ENCODE results near the gene MORN3. TPM values are rescaled to one million over a fixed set of nuclear protein-coding genes. Genes with fewer than 3 reads are reported as not detected.
A peak's percentile ranks its signal among the peaks of the same experiment; 100 is the strongest.

MORN3 gene
- total and polyA plus RNA-seq, 2 of the 4 experiments (the other 2 are of a cell fraction), result 0.18 to 0.22 TPM

DNA sequence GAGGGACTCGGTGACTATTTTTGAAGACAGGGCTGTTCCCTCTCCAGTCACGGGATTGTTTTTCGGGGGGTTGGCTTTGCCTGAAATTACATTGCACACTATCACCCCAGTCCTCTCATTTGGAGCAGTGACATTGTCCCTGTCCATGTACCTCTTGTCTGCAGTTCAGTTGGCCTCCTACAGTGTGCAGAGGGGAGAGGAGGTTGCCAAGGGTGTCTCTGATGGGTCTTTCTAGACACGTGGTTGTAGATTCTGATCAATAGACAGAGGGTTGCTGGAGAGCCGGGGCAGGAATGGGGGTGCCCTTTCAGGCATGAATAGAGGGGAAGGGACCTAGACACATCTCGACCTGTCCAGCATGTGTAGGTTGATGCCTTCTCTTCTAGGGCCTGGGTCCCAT, 44.3 kb upstream of the MORN3 start:
- Histone ChIP-seq H4K20me1 (ENCODE audit: insufficient read depth, low read length) (peaks cover 6% of the 10 kb centered on the region; the same call in 1 of the 2 replicates), H3K18ac (ENCODE audit: low read depth, low read length) (0 out of 2 replicates have a peak overlapping the region, but pooled peaks have one; percentile 10), H2BK15ac (ENCODE audit: low read depth, low read length) (peak overlapping the region; percentile 6; the same call in 1 of the 3 replicates), H2BK20ac (ENCODE audit: low read depth, low read length) (no peak overlapping the region), H4K91ac (ENCODE audit: insufficient read depth, low read depth, low read length) (0 out of 2 replicates have a peak overlapping the region, but pooled peaks have one; percentile 19), H3K9ac (ENCODE audit: low read depth, low read length) (peak overlapping the region; percentile 65), H4K8ac (ENCODE audit: low read depth in 2 of 2, low read length in 2 of 2) (peak overlapping the region in 1 of 2 experiments; percentile 24; a peak in 1 of 4 replicates), H3K9me3 (ENCODE audit: control insufficient read depth, insufficient read depth, low read length) (no peaks in the 10 kb centered on the region), H3K79me1 (ENCODE audit: low read depth in 1 of 2, low read length in 2 of 2) (peaks cover 28 to 62% of the 10 kb centered on the region in 2 experiments; a peak in 3 of 4 replicates), H2BK120ac (ENCODE audit: low read depth, low read length) (peak overlapping the region; percentile 26; the same call in 1 of the 2 replicates), H3K23ac (ENCODE audit: low read depth, low read length) (peak overlapping the region; percentile 92), H2AFZ (replicated peaks; ENCODE audit: low read length, poor library complexity) (peak overlapping the region; percentile 54), H2AK5ac (ENCODE audit: low read depth, low read length) (peak overlapping the region; percentile 79), H2BK5ac (ENCODE audit: low read depth, low read length, poor library complexity, severe bottlenecking) (no peak overlapping the region), H3K4me3 (ENCODE audit: insufficient read depth, low read depth, low read length) (peak overlapping the region; percentile 75), H3K4ac (ENCODE audit: low read depth, low read length) (peak overlapping the region; percentile 82), H4K5ac (ENCODE audit: low read depth, low read length) (no peak overlapping the region), H3K27me3 (ENCODE audit: control insufficient read depth, insufficient read depth, low read length) (no peaks in the 10 kb centered on the region), H3K56ac (ENCODE audit: extremely low read depth, insufficient read depth, low read length) (no peak overlapping the region), H3K14ac (replicated peaks; ENCODE audit: low read depth, low read length) (peak overlapping the region; percentile 73), H3K27ac (ENCODE audit: insufficient read depth, low read length) (peak overlapping the region; percentile 5; the same call in 1 of the 2 replicates), H3K9me1 (ENCODE audit: insufficient read depth, low read length) (peaks cover 28% of the 10 kb centered on the region), H3K4me1 (ENCODE audit: control insufficient read depth, insufficient read depth, low read length) (peaks cover 10% of the 10 kb centered on the region), H3K36me3 (ENCODE audit: control insufficient read depth, insufficient read depth, low read length) (0 out of 2 replicates have a peak, but pooled peaks cover 1% of the 10 kb centered on the region), H3K4me2 (ENCODE audit: low read depth, low read length) (peak overlapping the region; percentile 94), H2AK9ac (replicated peaks; ENCODE audit: low read depth, low read length, poor library complexity) (peak overlapping the region; percentile 97)
- ChIA-PET POLR2A (ENCODE audit: unreplicated experiment) (no interaction called here), CTCF (interaction anchor here (1.5 kb wide), 1 partner anchor 80 kb away, joined by 4 read pairs; no protein-coding TSS in a partner anchor)
- ATAC-seq (ENCODE audit: low read depth) (no peak), DNase-seq (no peak)
- no TSS peak for BruUV-seq (replicated peaks)
- dilution Hi-C loops (cut with HindIII; ENCODE audit: low sequenced_read_pairs, unreplicated experiment), result no loop called here
- WGBS, 2 experiments (ENCODE audit: extremely low coverage in 2 of 2, insufficient read length in 1 of 2), result no CpG with 5 or more reads among the region's 6 CpGs
- in situ Hi-C loops (cut with MboI; ENCODE audit: low sequenced_read_pairs), result no loop called here
- intact Hi-C loops (cut with micrococcal nuclease), result loop anchor here (5.0 kb wide), 2 partner anchors 54 to 79 kb away; partner anchors contain the start of gene RHOF
- TF ChIP-seq MAZ (IDR thresholded peaks at IDR 0.05; ENCODE audit: borderline replicate concordance, low read depth, low read length) (no peak), CEBPB (IDR thresholded peaks at IDR 0.05; ENCODE audit: low read depth, low read length) (no peak)

All from IMR-90 (cell line).